HG02852 (cell line): ENCODE measurements around the gene RAB11FIP3.
"Not testable (repeated sequence)": the region's sequence is repeated elsewhere in the genome, so short reads cannot be mapped to it uniquely, and the experiment has no call there.

Experiments used
- ATAC-seq: cut with Tn5 transposase; IDR thresholded peaks from one replicate; pipeline ENCODE4 v1.9.1; 2021; ENCODE audit warnings: mild to moderate bottlenecking, moderate library complexity; ENCODE audit not compliant: unreplicated experiment

RAB11FIP3 gene

GRCh38 chr16:466651-467050 is 41.2 kb downstream of the RAB11FIP3 start:
- no peak for ATAC-seq

- ATAC-seq, result not testable (repeated sequence)
Measured at GRCh38 chr16:467249-467871, 41.9 kb downstream of the RAB11FIP3 start.

GRCh38 chr16:468068-468821 is 42.8 kb downstream of the RAB11FIP3 start:
- no peak for ATAC-seq

GRCh38 chr16:469459-469858 is 44.0 kb downstream of the RAB11FIP3 start:
- not testable (repeated sequence) for ATAC-seq

GRCh38 chr16:470418-470817 is 45.0 kb downstream of the RAB11FIP3 start:
- ATAC-seq, result no peak

GRCh38 chr16:471353-472198 is 46.1 kb downstream of the RAB11FIP3 start:
- ATAC-seq, result no peak

GRCh38 chr16:472199-472504 is 46.7 kb downstream of the RAB11FIP3 start:
- no peak for ATAC-seq

GRCh38 chr16:473046-474043 is 47.9 kb downstream of the RAB11FIP3 start:
- ATAC-seq, result no peak

GRCh38 chr16:474420-475122 is 49.1 kb downstream of the RAB11FIP3 start:
- ATAC-seq, result no peak

- ATAC-seq, result no peak
Measured at GRCh38 chr16:476039-476438, 50.6 kb downstream of the RAB11FIP3 start.

GRCh38 chr16:477301-478157 is 52.1 kb downstream of the RAB11FIP3 start:
- ATAC-seq, result no peak

GRCh38 chr16:478287-478686 is 52.8 kb downstream of the RAB11FIP3 start:
- ATAC-seq, result not testable (repeated sequence)

GRCh38 chr16:482468-483185 is 57.2 kb downstream of the RAB11FIP3 start:
- no peak for ATAC-seq

GRCh38 chr16:483341-484075 is 58.1 kb downstream of the RAB11FIP3 start:
- ATAC-seq, result no peak

GRCh38 chr16:489606-490005 is 64.2 kb downstream of the RAB11FIP3 start:
- no peak for ATAC-seq

GRCh38 chr16:490768-491167 is 65.3 kb downstream of the RAB11FIP3 start:
- no peak for ATAC-seq

GRCh38 chr16:491220-491919 is 65.9 kb downstream of the RAB11FIP3 start:
- ATAC-seq, result no peak
